ENCODE measurements around the gene DEFB132.
A peak's percentile ranks its signal among the peaks of the same experiment; 100 is the strongest.

DEFB132 gene

GRCh38 chr20:271528-271927 is 14.0 kb downstream of the DEFB132 start:
- H3K27ac ChIP-seq (ENCODE audit: low read depth, low read length): no peak overlapping the region
- H3K4me3 ChIP-seq (ENCODE audit: low read length): no peak overlapping the region
- H3K9ac ChIP-seq (ENCODE audit: low read length): no peak overlapping the region
- no peaks in the 10 kb centered on the region for H3K27me3 ChIP-seq (ENCODE audit: control insufficient read depth, insufficient read depth, low read length)
- H3K36me3 ChIP-seq (ENCODE audit: control insufficient read depth, insufficient read depth, low read length): peaks cover 7% of the 10 kb centered on the region
- no peaks in the 10 kb centered on the region for H3K4me1 ChIP-seq (ENCODE audit: control insufficient read depth, insufficient read depth, low read length)

GRCh38 chr20:272718-273117 is 15.2 kb downstream of the DEFB132 start:
- Histone ChIP-seq H3K4me1 (ENCODE audit: control insufficient read depth, insufficient read depth, low read length) (no peaks in the 10 kb centered on the region), H3K4me3 (ENCODE audit: low read length) (no peak overlapping the region), H3K27ac (ENCODE audit: low read depth, low read length) (no peak overlapping the region), H3K9ac (ENCODE audit: low read length) (no peak overlapping the region), H3K27me3 (ENCODE audit: control insufficient read depth, insufficient read depth, low read length) (no peaks in the 10 kb centered on the region), H3K36me3 (ENCODE audit: control insufficient read depth, insufficient read depth, low read length) (peaks cover 10% of the 10 kb centered on the region)

GRCh38 chr20:273884-274283 is 16.4 kb downstream of the DEFB132 start:
- Histone ChIP-seq H3K27ac (ENCODE audit: low read depth, low read length) (no peak overlapping the region), H3K4me3 (ENCODE audit: low read length) (no peak overlapping the region)

GRCh38 chr20:275791-276190 is 18.3 kb downstream of the DEFB132 start:
- Histone ChIP-seq H3K36me3 (ENCODE audit: control insufficient read depth, insufficient read depth, low read length) (peaks cover 13% of the 10 kb centered on the region), H3K9ac (ENCODE audit: low read length) (no peak overlapping the region), H3K27me3 (ENCODE audit: control insufficient read depth, insufficient read depth, low read length) (no peaks in the 10 kb centered on the region), H3K4me3 (ENCODE audit: low read length) (no peak overlapping the region), H3K27ac (ENCODE audit: low read depth, low read length) (no peak overlapping the region), H3K4me1 (ENCODE audit: control insufficient read depth, insufficient read depth, low read length) (no peaks in the 10 kb centered on the region)

More at GRCh38 chr20:273884-274283, 16.4 kb downstream of the DEFB132 start:
- no peaks in the 10 kb centered on the region for H3K27me3 ChIP-seq (ENCODE audit: control insufficient read depth, insufficient read depth, low read length)
- H3K9ac ChIP-seq (ENCODE audit: low read length): no peak overlapping the region
- peaks cover 13% of the 10 kb centered on the region for H3K36me3 ChIP-seq (ENCODE audit: control insufficient read depth, insufficient read depth, low read length)
- no peaks in the 10 kb centered on the region for H3K4me1 ChIP-seq (ENCODE audit: control insufficient read depth, insufficient read depth, low read length)

GRCh38 chr20:276620-277495 is 19.3 kb downstream of the DEFB132 start:
- Histone ChIP-seq H3K36me3 (ENCODE audit: control insufficient read depth, insufficient read depth, low read length) (peaks cover 16% of the 10 kb centered on the region), H3K4me3 (ENCODE audit: low read length) (no peak overlapping the region), H3K27ac (ENCODE audit: low read depth, low read length) (no peak overlapping the region), H3K4me1 (ENCODE audit: control insufficient read depth, insufficient read depth, low read length) (no peaks in the 10 kb centered on the region), H3K9ac (ENCODE audit: low read length) (no peak overlapping the region), H3K27me3 (ENCODE audit: control insufficient read depth, insufficient read depth, low read length) (no peaks in the 10 kb centered on the region)

- H3K36me3 ChIP-seq (ENCODE audit: control insufficient read depth, insufficient read depth, low read length): peaks cover 17% of the 10 kb centered on the region
- H3K27ac ChIP-seq (ENCODE audit: low read depth, low read length): no peak overlapping the region
- H3K9ac ChIP-seq (ENCODE audit: low read length): no peak overlapping the region
- H3K27me3 ChIP-seq (ENCODE audit: control insufficient read depth, insufficient read depth, low read length): no peaks in the 10 kb centered on the region
- no peak overlapping the region for H3K4me3 ChIP-seq (ENCODE audit: low read length)
- H3K4me1 ChIP-seq (ENCODE audit: control insufficient read depth, insufficient read depth, low read length): no peaks in the 10 kb centered on the region
Measured at GRCh38 chr20:277496-277781, 19.9 kb downstream of the DEFB132 start.

GRCh38 chr20:278181-278580 is 20.7 kb downstream of the DEFB132 start:
- Histone ChIP-seq H3K27ac (ENCODE audit: low read depth, low read length) (no peak overlapping the region), H3K4me3 (ENCODE audit: low read length) (no peak overlapping the region), H3K27me3 (ENCODE audit: control insufficient read depth, insufficient read depth, low read length) (no peaks in the 10 kb centered on the region), H3K36me3 (ENCODE audit: control insufficient read depth, insufficient read depth, low read length) (peaks cover 17% of the 10 kb centered on the region), H3K4me1 (ENCODE audit: control insufficient read depth, insufficient read depth, low read length) (no peaks in the 10 kb centered on the region), H3K9ac (ENCODE audit: low read length) (no peak overlapping the region)

GRCh38 chr20:278607-279571 is 21.4 kb downstream of the DEFB132 start:
- Histone ChIP-seq H3K27ac (ENCODE audit: low read depth, low read length) (no peak overlapping the region), H3K4me1 (ENCODE audit: control insufficient read depth, insufficient read depth, low read length) (no peaks in the 10 kb centered on the region), H3K4me3 (ENCODE audit: low read length) (no peak overlapping the region), H3K9ac (ENCODE audit: low read length) (no peak overlapping the region), H3K27me3 (ENCODE audit: control insufficient read depth, insufficient read depth, low read length) (no peaks in the 10 kb centered on the region), H3K36me3 (ENCODE audit: control insufficient read depth, insufficient read depth, low read length) (peaks cover 17% of the 10 kb centered on the region)

GRCh38 chr20:284172-284571 is 26.6 kb downstream of the DEFB132 start:
- Histone ChIP-seq H3K4me3 (ENCODE audit: low read length) (no peak overlapping the region), H3K36me3 (ENCODE audit: control insufficient read depth, insufficient read depth, low read length) (peaks cover 4% of the 10 kb centered on the region), H3K27ac (ENCODE audit: low read depth, low read length) (no peak overlapping the region), H3K9ac (ENCODE audit: low read length) (no peak overlapping the region), H3K4me1 (ENCODE audit: control insufficient read depth, insufficient read depth, low read length) (no peaks in the 10 kb centered on the region), H3K27me3 (ENCODE audit: control insufficient read depth, insufficient read depth, low read length) (no peaks in the 10 kb centered on the region)

- peaks cover 4% of the 10 kb centered on the region for H3K36me3 ChIP-seq (ENCODE audit: control insufficient read depth, insufficient read depth, low read length)
- H3K27me3 ChIP-seq (ENCODE audit: control insufficient read depth, insufficient read depth, low read length): no peaks in the 10 kb centered on the region
- no peak overlapping the region for H3K27ac ChIP-seq (ENCODE audit: low read depth, low read length)
- peaks cover 5% of the 10 kb centered on the region for H3K4me1 ChIP-seq (ENCODE audit: control insufficient read depth, insufficient read depth, low read length)
- H3K9ac ChIP-seq (ENCODE audit: low read length): no peak overlapping the region
- no peak overlapping the region for H3K4me3 ChIP-seq (ENCODE audit: low read length)
Measured at GRCh38 chr20:286508-286907, 29.0 kb downstream of the DEFB132 start.

GRCh38 chr20:288956-289692 is 31.6 kb downstream of the DEFB132 start:
- Histone ChIP-seq H3K4me3 (ENCODE audit: low read length) (peak overlapping the region; percentile 91), H3K27ac (ENCODE audit: low read depth, low read length) (no peak overlapping the region), H3K9ac (ENCODE audit: low read length) (no peak overlapping the region), H3K27me3 (ENCODE audit: control insufficient read depth, insufficient read depth, low read length) (no peaks in the 10 kb centered on the region), H3K4me1 (ENCODE audit: control insufficient read depth, insufficient read depth, low read length) (peaks cover 5% of the 10 kb centered on the region), H3K36me3 (ENCODE audit: control insufficient read depth, insufficient read depth, low read length) (no peaks in the 10 kb centered on the region)

GRCh38 chr20:289693-290083 is 32.2 kb downstream of the DEFB132 start:
- Histone ChIP-seq H3K36me3 (ENCODE audit: control insufficient read depth, insufficient read depth, low read length) (no peaks in the 10 kb centered on the region), H3K27me3 (ENCODE audit: control insufficient read depth, insufficient read depth, low read length) (no peaks in the 10 kb centered on the region), H3K4me3 (ENCODE audit: low read length) (peak overlapping the region; percentile 91), H3K27ac (ENCODE audit: low read depth, low read length) (no peak overlapping the region), H3K9ac (ENCODE audit: low read length) (peak overlapping the region; percentile 60), H3K4me1 (ENCODE audit: control insufficient read depth, insufficient read depth, low read length) (peaks cover 5% of the 10 kb centered on the region)
